ENCODE data around the gene RAB9A.
A peak's percentile ranks its signal among the peaks of the same experiment; 100 is the strongest.

RAB9A gene

DNA sequence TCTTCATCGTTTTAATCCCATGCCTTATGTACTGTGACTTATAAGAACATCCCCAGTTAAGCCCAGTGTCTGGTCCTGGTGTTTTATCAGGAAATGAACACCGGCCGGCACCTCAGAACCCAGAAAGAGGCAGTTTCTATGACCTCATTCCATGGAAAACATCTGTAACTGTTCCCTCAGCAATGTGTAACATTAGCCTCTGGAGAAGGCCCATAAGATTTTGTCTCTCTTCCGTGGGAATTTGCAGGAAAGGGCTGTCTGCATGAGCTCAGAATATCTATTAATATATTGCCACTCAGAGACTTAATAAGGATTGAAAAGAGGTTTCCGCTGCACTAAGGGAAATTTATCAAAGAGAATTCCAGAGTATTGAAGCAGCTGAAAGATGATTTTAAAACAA is 39.1 kb upstream of the RAB9A start:
- H3K27ac ChIP-seq = no peak overlapping the region
- no peak overlapping the region for H3K4me2 ChIP-seq (ENCODE audit: low read length)
- TF ChIP-seq, protein P1, sequence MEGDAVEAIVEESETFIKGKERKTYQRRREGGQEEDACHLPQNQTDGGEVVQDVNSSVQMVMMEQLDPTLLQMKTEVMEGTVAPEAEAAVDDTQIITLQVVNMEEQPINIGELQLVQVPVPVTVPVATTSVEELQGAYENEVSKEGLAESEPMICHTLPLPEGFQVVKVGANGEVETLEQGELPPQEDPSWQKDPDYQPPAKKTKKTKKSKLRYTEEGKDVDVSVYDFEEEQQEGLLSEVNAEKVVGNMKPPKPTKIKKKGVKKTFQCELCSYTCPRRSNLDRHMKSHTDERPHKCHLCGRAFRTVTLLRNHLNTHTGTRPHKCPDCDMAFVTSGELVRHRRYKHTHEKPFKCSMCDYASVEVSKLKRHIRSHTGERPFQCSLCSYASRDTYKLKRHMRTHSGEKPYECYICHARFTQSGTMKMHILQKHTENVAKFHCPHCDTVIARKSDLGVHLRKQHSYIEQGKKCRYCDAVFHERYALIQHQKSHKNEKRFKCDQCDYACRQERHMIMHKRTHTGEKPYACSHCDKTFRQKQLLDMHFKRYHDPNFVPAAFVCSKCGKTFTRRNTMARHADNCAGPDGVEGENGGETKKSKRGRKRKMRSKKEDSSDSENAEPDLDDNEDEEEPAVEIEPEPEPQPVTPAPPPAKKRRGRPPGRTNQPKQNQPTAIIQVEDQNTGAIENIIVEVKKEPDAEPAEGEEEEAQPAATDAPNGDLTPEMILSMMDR (IDR thresholded peaks at IDR 0.05) = no peak
- H3K4me1 ChIP-seq = peaks cover 4% of the 10 kb centered on the region
- H3K79me2 ChIP-seq = no peaks in the 10 kb centered on the region
- no peaks in the 10 kb centered on the region for H3K9me3 ChIP-seq (ENCODE audit: control insufficient read depth, low read length)
- H3K36me3 ChIP-seq (ENCODE audit: control insufficient read depth, insufficient read depth, low read length) = no peaks in the 10 kb centered on the region
- no peak overlapping the region for H2AFZ ChIP-seq
- H3K27me3 ChIP-seq (ENCODE audit: control insufficient read depth, insufficient read depth, low read length) = no peaks in the 10 kb centered on the region
- H3K4me3 ChIP-seq (ENCODE audit: low read depth, low read length) = no peak overlapping the region
- no peak overlapping the region for H3K9ac ChIP-seq

DNA sequence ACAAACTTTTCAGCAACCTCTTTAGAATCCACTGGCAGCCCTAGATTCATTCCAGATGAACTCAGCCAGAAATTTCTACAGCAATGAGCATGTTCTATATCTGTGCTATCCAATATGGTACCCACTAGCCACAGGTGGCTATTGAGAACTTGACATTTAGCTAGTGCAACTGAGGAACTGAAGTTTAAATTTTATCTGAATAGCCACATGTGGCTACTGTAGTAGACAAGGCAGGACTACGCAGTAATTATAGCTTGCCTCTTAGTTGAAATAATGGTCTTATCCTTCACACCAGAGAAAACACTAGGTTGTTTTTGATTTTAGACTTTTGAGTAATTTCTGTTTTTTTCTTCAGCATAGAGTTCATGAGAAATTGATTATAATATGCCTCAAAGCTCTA is 38.6 kb upstream of the RAB9A start:
- Histone ChIP-seq H3K27ac (no peak overlapping the region), H3K27me3 (ENCODE audit: control insufficient read depth, insufficient read depth, low read length) (no peaks in the 10 kb centered on the region), H3K4me3 (ENCODE audit: low read depth, low read length) (no peak overlapping the region), H3K4me2 (ENCODE audit: low read length) (no peak overlapping the region), H3K4me1 (peaks cover 4% of the 10 kb centered on the region), H2AFZ (no peak overlapping the region), H3K36me3 (ENCODE audit: control insufficient read depth, insufficient read depth, low read length) (no peaks in the 10 kb centered on the region), H3K9me3 (ENCODE audit: control insufficient read depth, low read length) (no peaks in the 10 kb centered on the region), H3K9ac (no peak overlapping the region), H3K79me2 (no peaks in the 10 kb centered on the region)
- TF ChIP-seq, protein P1 (IDR thresholded peaks at IDR 0.05) = no peak

DNA sequence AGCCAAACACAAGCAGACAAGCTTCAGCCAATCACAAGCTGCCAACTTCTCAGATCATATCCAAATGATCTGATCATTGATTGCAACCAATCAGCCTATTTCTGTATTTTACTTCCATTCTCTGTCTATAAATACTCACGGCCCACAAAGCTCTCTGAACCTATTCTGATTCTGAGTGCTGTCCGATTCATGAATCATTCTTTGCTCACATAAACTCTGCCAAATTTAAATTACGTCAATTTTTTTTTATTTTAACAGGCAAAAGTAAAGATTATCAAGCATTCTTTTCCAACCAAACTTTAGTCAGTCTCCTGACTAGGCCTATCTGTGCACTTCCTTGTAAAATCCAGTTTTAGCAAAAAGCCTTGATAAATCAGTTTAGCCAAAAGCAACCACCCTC is 37.8 kb upstream of the RAB9A start:
- Histone ChIP-seq H3K4me1 (peaks cover 4% of the 10 kb centered on the region), H3K36me3 (ENCODE audit: control insufficient read depth, insufficient read depth, low read length) (no peaks in the 10 kb centered on the region), H3K9ac (no peak overlapping the region), H3K4me2 (ENCODE audit: low read length) (no peak overlapping the region), H3K9me3 (ENCODE audit: control insufficient read depth, low read length) (no peaks in the 10 kb centered on the region), H3K4me3 (ENCODE audit: low read depth, low read length) (no peak overlapping the region), H3K27ac (no peak overlapping the region), H3K27me3 (ENCODE audit: control insufficient read depth, insufficient read depth, low read length) (no peaks in the 10 kb centered on the region), H2AFZ (no peak overlapping the region), H3K79me2 (no peaks in the 10 kb centered on the region)
- TF ChIP-seq, protein P1 (IDR thresholded peaks at IDR 0.05) = no peak

DNA sequence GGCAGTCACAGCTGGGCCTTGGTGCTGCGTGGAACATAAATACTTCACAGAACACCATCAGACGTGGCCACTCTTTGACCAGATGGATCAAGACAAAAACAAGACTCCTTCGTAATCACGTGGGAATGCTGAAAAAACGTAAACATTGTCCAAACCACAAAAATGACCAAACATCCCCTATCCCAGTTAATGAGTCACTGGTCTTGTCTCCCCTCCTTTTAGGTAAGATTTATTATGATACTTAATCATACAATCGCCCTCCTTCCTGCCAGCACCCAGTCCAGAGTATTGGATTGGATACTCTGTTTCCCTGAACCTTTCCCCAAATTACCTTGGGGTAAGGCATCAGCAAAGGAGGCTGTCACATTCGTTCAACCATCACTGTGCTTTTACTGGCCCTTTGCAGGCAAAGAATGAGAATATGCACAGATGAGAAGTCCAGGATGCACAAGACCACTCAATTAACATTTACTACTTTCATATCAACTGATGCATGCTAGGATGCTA is 36.6 kb upstream of the RAB9A start:
- Histone ChIP-seq H3K27me3 (ENCODE audit: control insufficient read depth, insufficient read depth, low read length) (no peaks in the 10 kb centered on the region), H3K4me3 (ENCODE audit: low read depth, low read length) (peak overlapping the region; percentile 69), H2AFZ (peak overlapping the region; percentile 53), H3K9me3 (ENCODE audit: control insufficient read depth, low read length) (no peaks in the 10 kb centered on the region), H3K36me3 (ENCODE audit: control insufficient read depth, insufficient read depth, low read length) (no peaks in the 10 kb centered on the region), H3K27ac (peak overlapping the region; percentile 13), H3K4me1 (peaks cover 4% of the 10 kb centered on the region), H3K4me2 (ENCODE audit: low read length) (peak overlapping the region; percentile 54), H3K9ac (no peak overlapping the region), H3K79me2 (no peaks in the 10 kb centered on the region)
- TF ChIP-seq, protein P1 (IDR thresholded peaks at IDR 0.05) = no peak

Measured in parathyroid adenoma (tissue), 2 donors.